NT2/D1 (cell line): Measurements from ENCODE around the gene SLC35G6.
"Not testable (repeated sequence)": the region's sequence is repeated elsewhere in the genome, so short reads cannot be mapped to it uniquely, and the experiment has no call there.

Experiments
- YY1 ChIP-seq: IDR thresholded peaks from 2 replicates; pipeline ENCODE4 v1.6.1; 2011; ENCODE audit not compliant: insufficient read length, insufficient read depth
- ZNF274 ChIP-seq: IDR thresholded peaks from 2 replicates; pipeline ENCODE4 v1.6.1; 2011; ENCODE audit warnings: mild to moderate bottlenecking, low read depth, low read length

DNA sequence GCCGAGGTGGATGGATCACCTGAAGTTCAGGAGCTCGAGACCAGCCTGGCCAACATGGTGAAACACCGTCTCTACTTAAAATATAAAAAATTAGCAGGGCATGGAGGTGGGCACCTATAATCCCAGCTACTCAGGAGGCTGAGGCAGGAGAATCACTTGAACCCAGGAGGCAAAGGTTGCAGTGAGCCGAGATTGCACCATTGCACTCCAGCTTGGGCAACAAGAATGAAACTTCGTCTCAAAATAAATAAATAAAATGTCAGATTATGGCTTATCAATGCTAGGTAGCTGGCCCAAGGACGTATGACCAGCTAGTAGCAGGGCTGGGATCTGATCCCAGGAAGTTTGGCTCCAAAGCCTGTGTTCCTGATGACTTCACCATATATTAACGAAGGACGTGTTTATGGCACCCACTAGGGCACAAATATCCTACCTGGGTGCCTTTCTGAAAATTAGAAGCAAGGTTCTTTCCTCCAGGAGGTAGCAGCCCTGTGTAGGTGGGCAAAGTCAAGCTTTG lies 10.7 kb upstream of the SLC35G6 start:
- not testable (repeated sequence) for TF ChIP-seq YY1, ZNF274
